Pancreas (tissue), 10 donors: ENCODE results near the gene FBXO31. TPM values are rescaled to one million over a fixed set of nuclear protein-coding genes. Genes with fewer than 3 reads are reported as not detected.

Experiments used
- ATAC-seq, 4 donors: fragments of 200-7000 bp; cut with Tn5 transposase; one replicate each; pipeline versions ENCODE4 v1.8.0 to v1.9.1; 2020; ENCODE audit warnings: mild to moderate bottlenecking in 4 of 4, moderate library complexity in 4 of 4
- DNase-seq, 6 donors: peaks; one replicate each; pipeline ENCODE4 v3.0.0-alpha.2; 2020
- FAIRE-seq: peaks from 2 replicates; lab custom pipeline; 2012; peaks lifted over from hg19 to GRCh38; lab: Jason Lieb, UNC
- H3K27ac ChIP-seq, 4 donors: fragments of 200-600 bp; sonication (generic); 1 replicate in 3 of 4; 2 replicates in 1 of 4; pipeline versions ENCODE4 v1.5.0 to v1.8.0; 2020
- H3K27me3 ChIP-seq, 4 donors: fragments of 200-600 bp; one replicate each; pipeline ENCODE4 v1.8.0; 2021
- H3K36me3 ChIP-seq, 3 donors: fragments of 200-600 bp; sonication (generic) in 1 of 3; one replicate each; pipeline versions ENCODE4 v1.5.0 to v1.8.0; 2020 to 2021
- H3K4me1 ChIP-seq, 3 donors: fragments of 200-600 bp; one replicate each; pipeline ENCODE4 v1.8.0; 2021
- H3K4me3 ChIP-seq, 4 donors: fragments of 200-600 bp; sonication (generic) in 2 of 4; one replicate each; pipeline versions ENCODE4 v1.5.0 to v1.8.0; 2020 to 2021
- H3K9me3 ChIP-seq, 4 donors: fragments of 200-600 bp; one replicate each; pipeline ENCODE4 v1.8.0; 2021
- WGBS, 2 donors: extraction: QIAGEN DNeasy Blood & Tissue Kit; methylation state at CpG; one replicate each; pipeline ENCODE4 v1.1.7; 2013; 5-methylcytosine and 5-hydroxymethylcytosine counted together
- intact Hi-C, 3 donors: fragments of 100-400 bp; cut with DNase I; formaldehyde crosslinking; loops; one replicate each; pipeline versions ENCODE4 v1.11.1 to v1.14.2; 2022
- polyA plus RNA-seq, 2 donors: library from polyadenylated mRNA; stranded (reverse); fragments of 200-250 nt; gene quantifications; one replicate each; pipeline ENCODE4 v1.2.3, GENCODE V29; 2013
- total RNA-seq, 6 donors: library from RNA; stranded (reverse); fragmentation: NEBNext Ultra II Directional in 4 of 6; extraction: Animal tissue kit (Norgen Biotek cat#: 25700) in 4 of 6; gene quantifications; one replicate each; pipeline versions ENCODE4 v1.2.1 to v1.2.4, GENCODE V29; 2021 to 2023
- TF ChIP-seq, protein P1 (sequence below), 4 donors: fragments of 200-600 bp; sonication (generic) in 3 of 4; IDR thresholded peaks; one replicate each; pipeline versions ENCODE4 v1.5.0 to v1.8.0; 2021; ENCODE audit warnings: antibody characterized with exemption in 4 of 4
- donor health status: healthy with polysubstance abuse.
- donor health status: DM: no; HTN: no; CAD: no; lungs with moderate emphysema.
- donor health status: DM: no; HTN: no; CAD: no.
- donor health status: control.
- donor health status: control.
- donor health status: Bipolar disorder and iron deficiency.
- donor health status: DM: yes; HTN: yes; CAD: no.
- donor health status: DM: no; HTN: no; CAD: no.
- donor health status: DM: no; HTN: no; CAD: no.
- donor health status: DM: yes; HTN: yes; CAD: no.

The FBXO31 gene
- total and polyA plus RNA-seq, 8 donors = 18.8 to 37.3 (median 24.9) TPM

GRCh38 chr16:87369796-87370719 lies 13.5 kb downstream of the FBXO31 start:
- H3K27me3 ChIP-seq = no peaks in the 10 kb centered on the region
- no peak overlapping the region for H3K27ac ChIP-seq
- no peaks in the 10 kb centered on the region for H3K36me3 ChIP-seq
- H3K4me3 ChIP-seq = no peak overlapping the region
- DNase-seq (no peak), ATAC-seq (no peak), FAIRE-seq (no peak)
- intact Hi-C loops = no loop called here
- H3K9me3 ChIP-seq = no peaks in the 10 kb centered on the region
- no peaks in the 10 kb centered on the region for H3K4me1 ChIP-seq
- TF ChIP-seq, protein P1, sequence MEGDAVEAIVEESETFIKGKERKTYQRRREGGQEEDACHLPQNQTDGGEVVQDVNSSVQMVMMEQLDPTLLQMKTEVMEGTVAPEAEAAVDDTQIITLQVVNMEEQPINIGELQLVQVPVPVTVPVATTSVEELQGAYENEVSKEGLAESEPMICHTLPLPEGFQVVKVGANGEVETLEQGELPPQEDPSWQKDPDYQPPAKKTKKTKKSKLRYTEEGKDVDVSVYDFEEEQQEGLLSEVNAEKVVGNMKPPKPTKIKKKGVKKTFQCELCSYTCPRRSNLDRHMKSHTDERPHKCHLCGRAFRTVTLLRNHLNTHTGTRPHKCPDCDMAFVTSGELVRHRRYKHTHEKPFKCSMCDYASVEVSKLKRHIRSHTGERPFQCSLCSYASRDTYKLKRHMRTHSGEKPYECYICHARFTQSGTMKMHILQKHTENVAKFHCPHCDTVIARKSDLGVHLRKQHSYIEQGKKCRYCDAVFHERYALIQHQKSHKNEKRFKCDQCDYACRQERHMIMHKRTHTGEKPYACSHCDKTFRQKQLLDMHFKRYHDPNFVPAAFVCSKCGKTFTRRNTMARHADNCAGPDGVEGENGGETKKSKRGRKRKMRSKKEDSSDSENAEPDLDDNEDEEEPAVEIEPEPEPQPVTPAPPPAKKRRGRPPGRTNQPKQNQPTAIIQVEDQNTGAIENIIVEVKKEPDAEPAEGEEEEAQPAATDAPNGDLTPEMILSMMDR (IDR thresholded peaks at IDR 0.05) = no peak
- 83 to 86% methylated on average over 16 of the region's 16 CpGs for WGBS, 2 donors

DNA sequence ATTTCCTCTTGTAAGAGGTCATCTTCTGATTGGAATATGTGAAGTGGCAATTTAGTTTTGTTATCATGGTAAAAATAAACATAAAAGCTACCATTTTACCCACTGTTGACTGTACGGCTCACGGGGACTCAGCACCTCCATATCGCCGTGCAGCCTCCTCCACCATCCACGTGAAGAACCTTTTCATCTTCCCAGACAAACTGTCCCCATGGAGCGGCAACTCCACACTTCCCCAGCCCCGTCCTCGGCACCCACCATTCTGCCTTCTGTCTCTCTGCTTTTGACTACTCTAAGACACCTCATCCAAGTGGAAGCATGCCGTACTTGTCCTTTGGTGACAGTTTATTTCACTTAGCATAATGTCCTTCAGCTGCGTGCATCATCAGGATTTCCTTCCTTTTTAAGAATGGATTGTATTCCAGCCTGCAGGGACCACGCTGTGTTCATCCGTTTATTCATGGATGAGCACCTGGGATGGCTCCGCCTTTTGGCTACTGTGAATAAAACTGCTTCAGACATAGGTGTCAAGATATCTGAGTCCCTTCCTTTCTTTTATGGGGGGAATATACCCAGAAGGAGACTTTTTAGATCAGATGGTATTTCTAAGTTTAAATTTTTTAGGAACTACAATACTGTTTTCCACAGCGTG lies 14.3 kb downstream of the FBXO31 start:
- Histone ChIP-seq H3K27me3 (no peaks in the 10 kb centered on the region), H3K36me3 (no peaks in the 10 kb centered on the region), H3K27ac (no peak overlapping the region), H3K4me3 (no peak overlapping the region), H3K4me1 (peaks cover 0 to 3% (median 2%) of the 10 kb centered on the region in 3 donors), H3K9me3 (no peaks in the 10 kb centered on the region)
- intact Hi-C loops = no loop called here
- FAIRE-seq (no peak), DNase-seq (no peak), ATAC-seq (no peak)
- TF ChIP-seq, protein P1 (IDR thresholded peaks at IDR 0.05) = no peak
- 90 to 91% methylated on average over 14 of the region's 14 CpGs for WGBS, 2 donors

- 75 to 83% methylated on average over 5 of the region's 5 CpGs for WGBS, 2 donors
- no peak for FAIRE-seq
- Histone ChIP-seq H3K4me3 (no peak overlapping the region), H3K36me3 (no peaks in the 10 kb centered on the region), H3K27ac (peak overlapping the region in 1 of 4 donors; percentile 17), H3K4me1 (peaks cover 0 to 7% (median 6%) of the 10 kb centered on the region in 3 donors), H3K9me3 (no peaks in the 10 kb centered on the region), H3K27me3 (no peaks in the 10 kb centered on the region)
- TF ChIP-seq, protein P1 (IDR thresholded peaks at IDR 0.05) = no peak
- peak in 3 of 4 donors; percentile 16 to 66 (median 53) for ATAC-seq
- intact Hi-C loops = no loop called here
- no peak for DNase-seq
Observed at GRCh38 chr16:87368029-87368770, 15.4 kb downstream of the FBXO31 start.

- DNase-seq (no peak), ATAC-seq (no peak), FAIRE-seq (no peak)
- H3K27ac ChIP-seq = no peak overlapping the region
- no peaks in the 10 kb centered on the region for H3K36me3 ChIP-seq
- H3K27me3 ChIP-seq = no peaks in the 10 kb centered on the region
- peaks cover 0 to 7% (median 6%) of the 10 kb centered on the region in 3 donors for H3K4me1 ChIP-seq
- WGBS, 2 donors = 84 to 86% methylated on average over 9 of the region's 9 CpGs
- TF ChIP-seq, protein P1 (IDR thresholded peaks at IDR 0.05) = no peak
- intact Hi-C loops = no loop called here
- no peak overlapping the region for H3K4me3 ChIP-seq
- H3K9me3 ChIP-seq = no peaks in the 10 kb centered on the region
Observed at GRCh38 chr16:87367529-87367928, 16.0 kb downstream of the FBXO31 start.
